DMS 273 (cell line): Measurements from ENCODE around the gene MYO18A.

Experiments
- DNase-seq: peaks from one replicate; lab custom pipeline; 2025; ENCODE audit not compliant: unreplicated experiment; lab: John Stamatoyannopoulos, UW

MYO18A gene

GRCh38 chr17:29129731-29130130 is 50.5 kb downstream of the MYO18A start:
- no peak for DNase-seq

DNA sequence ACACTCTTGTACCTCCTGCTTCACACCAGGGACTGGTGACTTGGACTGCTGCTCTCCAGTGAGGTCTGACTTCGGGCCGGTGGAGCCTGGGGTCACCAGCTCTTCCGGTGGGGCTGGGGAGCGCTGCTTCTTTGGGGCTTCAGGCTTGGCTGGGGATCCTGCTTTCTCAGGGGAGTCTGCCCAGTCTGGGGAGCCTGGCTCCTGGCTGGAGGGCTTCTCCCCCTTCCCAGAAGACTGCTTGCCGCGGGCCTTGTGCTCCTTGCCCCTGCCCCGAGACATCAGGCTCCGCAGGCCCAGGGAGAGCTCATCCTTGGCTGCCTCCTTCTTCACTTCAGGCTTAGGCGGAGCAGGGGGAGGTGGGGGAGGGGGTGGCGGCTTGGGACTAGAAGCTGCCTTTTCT is 52.4 kb downstream of the MYO18A start:
- no peak for DNase-seq

GRCh38 chr17:29126268-29126930 is 53.8 kb downstream of the MYO18A start:
- peak; percentile 50 for DNase-seq

DNA sequence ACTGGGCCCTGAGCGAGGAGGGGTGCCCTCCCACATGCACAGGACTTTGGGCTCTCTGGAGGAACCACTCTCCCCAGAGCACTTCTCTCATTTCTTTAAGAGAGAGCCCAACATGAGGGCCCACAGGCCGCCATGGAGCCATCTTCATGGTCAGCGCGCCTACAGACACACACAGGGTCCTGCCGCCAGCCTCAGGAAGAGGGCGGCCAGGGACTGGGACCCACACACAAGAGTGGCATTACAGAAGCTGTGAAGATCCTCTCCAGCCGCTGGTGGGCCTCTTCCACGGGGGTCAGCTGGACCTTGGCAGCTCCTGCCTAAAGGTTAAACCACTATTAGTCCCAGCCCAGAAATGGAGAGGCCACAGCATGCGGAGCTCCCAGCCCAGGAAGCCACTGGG is 54.5 kb downstream of the MYO18A start:
- DNase-seq: no peak

DNA sequence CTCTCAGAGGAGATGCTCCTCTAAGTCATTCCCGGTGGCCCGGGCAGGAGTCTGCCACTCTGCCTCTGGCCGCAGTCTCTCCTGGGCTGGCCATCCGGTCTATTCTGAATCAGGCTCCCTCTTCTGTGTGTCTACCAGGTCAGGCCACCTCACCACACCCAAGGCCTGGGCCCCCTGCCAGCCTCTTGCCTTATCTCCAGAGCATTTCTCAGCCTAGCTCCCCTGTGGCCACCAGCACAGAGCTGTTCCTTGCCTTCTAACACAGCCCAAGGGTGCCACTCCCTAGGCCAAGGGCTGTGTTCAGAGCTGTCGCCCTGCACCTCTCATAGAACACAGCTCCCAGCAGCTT is 55.3 kb downstream of the MYO18A start:
- no peak for DNase-seq

DNA sequence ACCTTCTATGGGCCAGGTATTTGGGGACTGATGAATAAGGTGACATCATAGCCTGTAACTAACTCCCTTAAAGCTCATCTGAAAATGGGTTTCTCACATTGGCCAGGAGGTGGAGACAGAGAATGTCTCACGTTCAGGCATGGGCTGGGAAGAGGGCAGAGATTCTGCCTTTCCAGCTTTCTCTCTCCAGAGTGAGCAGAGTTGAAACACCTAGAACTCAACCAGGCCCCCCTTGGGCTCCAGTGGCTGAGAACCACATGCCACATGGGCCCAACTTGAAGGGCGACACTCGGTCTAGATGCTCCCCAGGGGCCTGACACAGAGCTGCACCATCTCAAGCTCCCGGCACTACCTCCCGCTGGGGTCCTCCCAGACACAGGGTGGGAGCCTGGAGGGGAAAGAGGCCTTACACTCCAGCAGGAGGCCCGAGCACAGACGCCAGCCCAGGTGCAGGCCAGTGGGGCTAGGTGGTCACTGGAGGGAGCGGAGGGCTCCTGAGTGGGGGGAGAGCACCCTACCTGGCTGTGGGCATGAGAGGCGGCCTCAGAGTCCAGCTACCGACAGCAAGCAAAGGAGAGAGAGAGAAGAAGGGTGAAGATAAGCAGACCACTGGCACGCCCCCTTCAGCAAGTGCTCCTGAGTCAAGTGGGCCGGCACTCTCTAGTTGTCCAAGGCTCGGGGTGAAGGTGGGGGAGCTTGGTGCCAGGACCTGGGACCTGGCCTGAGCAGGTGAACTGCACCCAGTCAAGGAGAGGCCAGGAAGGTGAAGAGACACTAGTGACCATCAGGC is 55.9 kb downstream of the MYO18A start:
- DNase-seq: peak; percentile 91

DNA sequence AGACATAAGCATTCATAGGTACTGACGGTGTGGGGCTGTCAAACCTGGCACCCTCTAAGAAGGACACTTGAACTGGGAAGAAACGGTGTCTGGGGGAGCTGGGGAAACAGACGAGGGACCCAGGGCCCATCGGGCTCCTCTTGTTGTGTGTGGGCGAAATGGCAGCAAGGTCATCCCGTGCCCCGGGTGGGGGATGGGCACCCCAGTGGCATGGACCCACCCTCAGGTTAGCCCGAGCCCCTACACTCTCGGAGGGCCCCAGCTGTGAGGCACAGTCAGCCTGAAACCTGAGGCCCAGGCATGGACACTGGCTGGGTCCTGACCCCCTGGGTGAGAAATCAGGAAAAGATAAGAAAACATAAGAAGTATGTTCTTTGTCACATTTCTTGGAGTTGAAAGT is 57.1 kb downstream of the MYO18A start:
- DNase-seq: no peak

GRCh38 chr17:29121442-29121841 is 58.8 kb downstream of the MYO18A start:
- DNase-seq: no peak

DNA sequence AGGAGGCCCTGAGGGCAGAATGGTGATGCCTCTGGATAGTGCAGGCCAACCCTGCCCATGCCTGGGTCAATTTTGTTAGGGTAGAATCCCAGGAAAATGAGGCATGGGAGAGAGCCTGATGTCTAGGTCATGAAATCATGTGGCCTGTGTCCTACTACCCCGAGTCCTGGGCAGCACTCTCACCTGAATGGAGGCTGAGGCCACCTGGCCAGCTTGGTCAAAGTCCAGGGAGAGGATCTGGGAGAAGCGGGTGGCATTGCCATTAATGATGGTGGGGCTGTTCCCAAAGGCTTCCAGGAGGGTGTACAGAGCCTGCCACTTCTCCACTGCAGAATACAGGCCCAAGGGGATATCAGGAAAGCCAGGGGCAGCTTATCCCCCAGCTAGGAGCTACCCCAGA is 59.8 kb downstream of the MYO18A start:
- DNase-seq: no peak

DNA sequence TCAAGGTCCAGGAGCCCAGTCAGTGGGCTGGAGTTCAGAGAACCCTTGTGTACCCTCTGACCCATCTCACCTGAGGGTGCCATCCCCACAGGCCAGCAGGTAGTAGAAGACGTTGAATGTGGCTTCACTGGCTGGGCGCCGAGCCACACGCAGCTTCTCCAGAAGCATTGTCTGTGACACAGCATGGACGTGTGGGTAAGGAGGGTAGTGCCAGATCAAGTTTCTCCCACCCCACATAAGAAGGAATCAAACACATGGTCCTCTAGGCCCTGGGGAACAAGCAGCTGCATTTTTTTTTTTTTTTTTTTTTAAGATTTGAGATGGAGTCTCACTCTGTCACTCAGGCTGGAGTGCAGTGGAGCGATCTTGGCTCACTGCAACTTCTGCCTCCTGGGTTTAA is 60.9 kb downstream of the MYO18A start:
- no peak for DNase-seq

DNA sequence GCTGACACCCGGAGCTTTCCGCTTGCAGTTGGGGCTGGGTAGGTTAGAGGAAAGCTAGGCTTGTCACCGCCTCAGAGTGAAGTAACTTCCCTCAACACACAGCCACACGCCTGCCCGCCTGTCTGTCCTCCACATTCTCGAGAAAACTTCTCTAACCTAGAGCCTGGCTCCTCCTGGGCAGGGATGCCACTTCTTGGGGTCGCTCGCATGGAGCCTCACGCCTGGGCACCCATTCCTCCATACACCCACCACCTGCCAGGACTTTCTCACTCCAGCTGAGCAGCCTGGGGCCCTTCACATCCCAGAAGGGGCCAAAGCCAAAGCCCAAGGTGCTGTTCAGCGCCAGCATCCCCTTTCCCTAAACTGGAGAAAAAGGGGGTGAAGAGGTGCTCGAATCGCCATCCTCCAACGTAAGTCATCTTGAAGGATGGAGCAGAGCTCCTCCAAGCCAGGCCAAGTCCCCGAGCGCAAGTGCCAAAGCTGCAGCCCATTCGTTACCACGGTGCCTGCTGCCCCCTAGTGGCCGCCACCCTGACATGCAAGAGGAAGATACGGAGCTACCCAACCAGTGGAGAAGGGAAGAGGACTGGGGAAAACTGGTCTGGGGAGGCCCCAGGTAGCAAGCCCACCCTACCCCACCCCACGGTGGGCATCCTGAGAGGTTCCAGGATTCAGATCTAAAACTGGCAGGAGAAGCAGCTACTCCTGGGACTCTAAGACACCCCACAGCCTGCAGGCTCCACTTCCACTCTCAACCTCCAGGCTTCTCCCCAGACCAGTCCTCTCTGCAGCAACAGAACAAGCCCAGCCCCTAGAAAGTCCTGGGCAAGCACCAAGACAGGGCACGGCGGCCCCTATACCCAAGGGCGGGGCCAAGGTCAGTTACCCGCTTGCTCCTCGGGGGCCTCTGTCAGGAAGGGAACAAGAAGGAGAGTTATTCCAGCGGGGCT is 63.1 kb downstream of the MYO18A start:
- DNase-seq: peak; percentile 88

DNA sequence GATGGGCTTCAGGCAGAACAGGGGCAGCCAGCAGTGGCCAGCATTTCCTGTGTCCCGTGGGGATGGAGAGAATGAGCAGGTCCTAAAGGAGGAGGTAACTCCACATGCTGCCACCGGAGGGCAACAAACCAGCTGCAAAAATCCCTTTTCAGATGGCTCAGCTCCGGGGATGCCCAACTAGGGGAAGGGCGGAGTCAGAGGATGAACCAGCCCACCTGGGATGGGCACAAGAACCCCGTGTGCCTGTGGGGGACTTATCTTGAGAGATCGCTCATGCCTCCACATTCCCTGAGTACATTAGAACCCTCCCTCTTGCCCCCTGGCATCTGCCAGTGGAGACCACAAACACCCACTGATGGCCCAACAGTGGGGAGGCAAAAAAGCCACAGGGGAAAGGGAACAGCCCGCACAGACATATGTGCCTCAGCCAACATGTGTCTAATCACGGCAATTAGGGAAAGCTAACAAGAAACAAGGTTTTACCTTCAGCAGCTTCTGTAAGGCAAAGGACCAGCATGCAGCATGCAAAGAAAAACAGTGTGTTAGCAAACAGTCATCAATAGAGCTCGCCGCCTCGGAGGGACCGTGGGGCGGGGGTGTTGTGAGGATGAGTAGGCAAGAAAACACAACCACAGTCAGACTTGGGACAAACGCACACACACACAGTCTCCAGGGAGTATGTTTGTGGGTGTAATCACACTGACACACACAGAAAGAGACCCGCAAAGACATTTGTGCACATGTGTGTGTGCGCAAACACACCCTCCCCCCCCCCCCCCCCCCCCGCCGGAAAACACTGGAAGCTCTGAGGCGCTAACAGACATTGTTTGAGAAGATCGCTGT is 64.0 kb downstream of the MYO18A start:
- peak; percentile 91 for DNase-seq

DNA sequence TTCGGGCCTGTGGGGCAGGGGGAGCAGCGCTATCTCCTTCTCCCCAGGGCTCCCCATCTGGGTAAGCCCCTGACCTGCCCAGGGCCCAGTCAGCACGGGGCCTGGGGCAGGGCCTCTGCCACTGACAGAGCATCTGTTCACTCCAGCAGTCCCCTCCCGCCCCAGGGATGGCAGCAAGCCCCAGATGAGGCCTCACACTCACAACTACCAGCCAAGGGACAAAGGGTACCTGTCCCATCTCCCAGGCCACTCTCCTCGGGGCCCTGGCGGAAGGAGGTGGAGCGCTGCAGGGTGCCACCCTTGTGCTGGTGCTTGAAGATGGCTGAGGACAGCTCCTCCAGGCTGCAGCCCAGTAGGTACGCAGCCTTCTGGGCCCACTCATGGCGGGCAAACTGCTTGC is 64.8 kb downstream of the MYO18A start:
- peak; percentile 67 for DNase-seq

DNA sequence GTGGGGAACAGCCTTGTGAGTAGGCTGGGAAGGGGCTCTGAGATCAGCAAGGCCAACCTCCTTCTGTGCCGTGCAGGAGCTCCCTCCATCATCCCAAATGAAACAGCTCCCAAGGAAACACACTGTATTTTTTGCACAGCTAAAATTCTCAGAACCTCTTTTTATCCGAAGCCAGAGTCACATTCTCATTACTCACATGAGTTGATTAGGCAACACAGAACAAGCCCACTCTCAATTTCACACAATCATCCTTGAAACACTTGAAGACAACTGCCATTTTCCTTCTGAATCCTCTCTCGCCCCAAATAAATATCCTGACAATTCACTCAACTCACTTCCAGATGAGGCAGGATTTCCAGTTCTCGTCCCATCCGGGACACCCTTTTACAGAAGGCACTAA is 66.1 kb downstream of the MYO18A start:
- no peak for DNase-seq

DNA sequence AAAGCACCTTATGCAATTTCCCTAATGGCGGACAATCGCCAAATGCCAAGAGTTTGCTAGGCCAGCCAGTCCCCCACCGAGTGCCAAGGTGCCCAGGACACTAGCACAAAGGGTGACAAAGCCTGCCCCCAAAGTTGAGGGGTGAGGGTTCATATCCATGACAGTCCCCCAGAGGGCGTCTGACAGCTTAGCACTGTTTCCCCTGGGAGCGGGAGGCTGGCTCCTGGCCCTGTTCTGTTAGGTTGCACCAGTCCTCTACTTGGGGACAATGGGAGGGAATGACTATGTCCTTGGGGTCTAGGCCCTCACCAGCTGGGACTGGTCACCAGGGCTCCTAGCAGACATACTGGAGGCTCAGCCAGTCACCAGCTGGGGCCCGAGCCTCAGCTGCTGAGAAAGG is 66.9 kb downstream of the MYO18A start:
- DNase-seq: no peak

DNA sequence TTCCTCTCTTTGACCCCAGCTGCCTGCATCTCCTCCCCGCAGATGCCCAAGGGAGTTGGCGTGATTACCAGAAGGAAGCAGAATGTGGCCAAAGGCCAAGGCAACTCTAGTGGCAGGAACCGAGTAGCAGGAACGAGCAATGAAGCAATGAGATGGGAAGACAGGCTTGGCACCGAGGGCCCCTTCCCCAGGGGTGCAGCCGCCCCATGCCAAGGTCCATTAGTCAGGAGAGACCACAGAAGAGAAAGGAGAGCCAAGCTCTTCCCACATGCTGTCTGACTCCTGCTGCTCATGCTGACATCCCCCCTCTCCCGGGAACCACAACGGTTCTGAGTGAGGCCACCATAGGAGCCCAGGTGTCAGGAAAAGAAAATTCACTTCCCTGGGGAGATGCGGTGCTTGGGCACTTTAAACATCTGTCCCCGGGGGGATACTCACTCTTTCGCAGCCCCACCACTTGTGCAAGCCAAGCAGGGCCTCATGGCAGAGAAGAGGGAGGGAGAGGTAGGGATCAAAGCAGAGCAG is 67.4 kb downstream of the MYO18A start:
- peak; percentile 46 for DNase-seq

GRCh38 chr17:29111816-29112499 is 68.2 kb downstream of the MYO18A start:
- peak; percentile 94 for DNase-seq

- no peak for DNase-seq
Measured at GRCh38 chr17:29110372-29110757, 69.8 kb downstream of the MYO18A start.

DNA sequence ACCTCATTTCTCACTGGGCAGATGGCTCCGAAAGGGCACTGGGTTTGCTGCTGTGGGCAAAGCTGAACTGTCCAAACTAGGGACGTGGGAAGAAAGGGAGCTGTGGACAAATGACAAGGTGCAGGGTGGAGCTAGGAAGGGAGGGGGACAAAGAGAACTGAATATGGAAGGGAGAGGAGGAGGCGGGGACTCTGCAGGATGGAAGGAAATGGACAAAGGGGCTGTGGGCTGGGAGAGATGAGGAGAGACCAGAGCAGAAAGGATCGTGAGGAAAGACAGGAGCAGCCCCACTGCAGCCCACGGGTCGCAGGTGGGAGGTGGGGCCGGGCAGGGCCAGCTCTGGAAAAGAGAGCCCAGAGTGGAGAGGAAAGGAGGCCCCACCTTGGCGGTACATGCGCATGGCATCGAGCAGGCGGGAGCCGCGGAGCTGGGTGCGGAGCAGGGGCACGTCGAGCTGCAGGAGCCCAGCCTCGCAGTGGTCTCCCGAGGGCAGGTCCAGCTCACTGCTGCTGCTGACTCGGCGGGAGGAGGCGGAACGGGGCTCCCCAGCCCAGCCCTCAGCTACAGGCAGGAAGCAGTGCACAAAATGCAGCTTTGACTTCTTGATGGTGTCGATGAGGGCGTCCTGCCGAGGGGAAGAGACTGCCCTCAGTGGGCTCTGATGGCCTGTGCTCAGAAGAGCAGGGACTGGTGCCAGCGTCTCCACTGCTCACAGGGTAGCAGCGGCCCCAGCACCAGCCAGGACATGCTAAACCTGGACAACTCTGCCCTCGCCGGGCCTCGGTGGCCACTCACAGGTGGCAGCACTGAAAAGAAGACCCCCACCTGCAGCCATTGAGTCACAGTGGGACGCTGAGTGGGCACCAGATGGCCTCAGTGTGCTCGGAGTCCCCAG is 70.5 kb downstream of the MYO18A start:
- no peak for DNase-seq
